HG02938 (cell line): ENCODE measurements around the gene STARD7.

Experiments used
- ATAC-seq: cut with Tn5 transposase; IDR thresholded peaks from one replicate; pipeline ENCODE4 v1.9.1; 2021; ENCODE audit warnings: mild to moderate bottlenecking, moderate library complexity; ENCODE audit not compliant: unreplicated experiment

Gene STARD7

GRCh38 chr2:96201338-96201737 lies 7.3 kb downstream of the STARD7 start:
- no peak for ATAC-seq

- ATAC-seq: no peak
Observed at GRCh38 chr2:96198921-96199320, 9.7 kb downstream of the STARD7 start.

- ATAC-seq: no peak
Observed at GRCh38 chr2:96197546-96198255, 10.9 kb downstream of the STARD7 start.

- ATAC-seq: no peak
Observed at GRCh38 chr2:96195410-96196066, 13.1 kb downstream of the STARD7 start.

- ATAC-seq: no peak
Observed at GRCh38 chr2:96191937-96192670, 16.5 kb downstream of the STARD7 start.

- no peak for ATAC-seq
Observed at GRCh38 chr2:96188821-96189526, 19.7 kb downstream of the STARD7 start.

GRCh38 chr2:96186562-96186961 lies 22.1 kb downstream of the STARD7 start:
- ATAC-seq: no peak

- no peak for ATAC-seq
Observed at GRCh38 chr2:96185516-96185915, 23.1 kb downstream of the STARD7 start.

- no peak for ATAC-seq
Observed at GRCh38 chr2:96184989-96185388, 23.6 kb downstream of the STARD7 start.

- ATAC-seq: no peak
Observed at GRCh38 chr2:96184188-96184587, 24.4 kb downstream of the STARD7 start.

- ATAC-seq: no peak
Observed at GRCh38 chr2:96181529-96181928, 27.1 kb downstream of the STARD7 start.

GRCh38 chr2:96180521-96180920 lies 28.1 kb downstream of the STARD7 start:
- ATAC-seq: no peak

GRCh38 chr2:96180002-96180401 lies 28.6 kb downstream of the STARD7 start:
- no peak for ATAC-seq

- no peak for ATAC-seq
Observed at GRCh38 chr2:96176661-96177060, 32.0 kb downstream of the STARD7 start.

GRCh38 chr2:96175951-96176350 lies 32.7 kb downstream of the STARD7 start:
- no peak for ATAC-seq

- no peak for ATAC-seq
Observed at GRCh38 chr2:96174251-96175144, 34.1 kb downstream of the STARD7 start.

- ATAC-seq: no peak
Observed at GRCh38 chr2:96171831-96172230, 36.8 kb downstream of the STARD7 start.

- no peak for ATAC-seq
Observed at GRCh38 chr2:96170626-96171025, 38.0 kb downstream of the STARD7 start.

- ATAC-seq: no peak
Observed at GRCh38 chr2:96169868-96170507, 38.6 kb downstream of the STARD7 start.
